Osteoblast (primary cell): Measurements from ENCODE around the gene CFAP53. TPM values are rescaled to one million over a fixed set of nuclear protein-coding genes. Genes with fewer than 3 reads are reported as not detected.

Experiments used
- DNase-seq: peaks from one replicate; pipeline ENCODE4 v3.0.0; 2011; ENCODE audit warnings: low spot score, mixed read lengths; ENCODE audit not compliant: insufficient read length; ENCODE audit errors: missing footprints
- H2AFZ ChIP-seq: 2 replicates; pipeline ENCODE4 v1.6.0; 2011; ENCODE audit warnings: mild to moderate bottlenecking, low read length
- H3K27ac ChIP-seq: 2 replicates; pipeline ENCODE4 v1.5.1; 2011; ENCODE audit warnings: mild to moderate bottlenecking, low read depth, low read length, moderate library complexity
- H3K27me3 ChIP-seq: 2 replicates; pipeline ENCODE4 v1.6.0; 2012; ENCODE audit warnings: mild to moderate bottlenecking, control low read depth, inconsistent platforms, low read length, moderate library complexity; ENCODE audit not compliant: insufficient read depth
- H3K36me3 ChIP-seq: 2 replicates; pipeline ENCODE4 v1.5.1; 2011; ENCODE audit warnings: mild to moderate bottlenecking, low read length, control low read depth, moderate library complexity; ENCODE audit not compliant: insufficient read depth
- H3K4me1 ChIP-seq: 2 replicates; pipeline ENCODE4 v1.5.1; 2011; ENCODE audit warnings: mild to moderate bottlenecking, low read length, control low read depth, moderate library complexity; ENCODE audit not compliant: insufficient read depth
- H3K4me2 ChIP-seq: 2 replicates; pipeline ENCODE4 v1.6.0; 2011; ENCODE audit warnings: mild to moderate bottlenecking, low read length; ENCODE audit not compliant: insufficient read depth
- H3K4me3 ChIP-seq: fragments of 200-600 bp; sonication (generic); 3 replicates; pipeline ENCODE4 v1.5.1; 2012; ENCODE audit warnings: mild to moderate bottlenecking, low read length, inconsistent platforms; ENCODE audit not compliant: insufficient read depth
- H3K79me2 ChIP-seq: 2 replicates; pipeline ENCODE4 v1.6.0; 2012; ENCODE audit warnings: mild to moderate bottlenecking, low read length, control low read depth, inconsistent platforms; ENCODE audit not compliant: insufficient read depth
- H3K9me3 ChIP-seq: 2 replicates; pipeline ENCODE4 v1.5.1; 2011; ENCODE audit warnings: low read depth, low read length, control low read depth
- H4K20me1 ChIP-seq: 2 replicates; pipeline ENCODE4 v1.6.0; 2012; ENCODE audit warnings: mild to moderate bottlenecking, low read length, control low read depth; ENCODE audit not compliant: insufficient read depth
- CTCF ChIP-seq: IDR thresholded peaks from 2 replicates; pipeline ENCODE4 v1.5.1; 2011; ENCODE audit warnings: mild to moderate bottlenecking, low read depth, low read length, moderate library complexity; ENCODE audit errors: extremely low read depth
- total RNA-seq: library from RNA; depleted of rRNA; stranded (reverse); fragments of >200 nt; gene quantifications from 2 replicates; pipeline ENCODE4 v1.2.3, GENCODE V29; 2012

The CFAP53 gene
- total RNA-seq, 1 donor, result 0.36 TPM

- Histone ChIP-seq H3K27me3 (peaks cover 23% of the 10 kb centered on the region), H3K79me2 (no peaks in the 10 kb centered on the region), H3K36me3 (no peaks in the 10 kb centered on the region), H3K4me3 (no peak overlapping the region), H2AFZ (no peak overlapping the region), H3K27ac (no peak overlapping the region), H4K20me1 (no peaks in the 10 kb centered on the region), H3K9me3 (no peaks in the 10 kb centered on the region), H3K4me2 (no peak overlapping the region), H3K4me1 (no peaks in the 10 kb centered on the region)
- no peak for TF ChIP-seq CTCF
- no peak for DNase-seq
Measured at GRCh38 chr18:50189160-50189559, 77.1 kb downstream of the CFAP53 start.

DNA sequence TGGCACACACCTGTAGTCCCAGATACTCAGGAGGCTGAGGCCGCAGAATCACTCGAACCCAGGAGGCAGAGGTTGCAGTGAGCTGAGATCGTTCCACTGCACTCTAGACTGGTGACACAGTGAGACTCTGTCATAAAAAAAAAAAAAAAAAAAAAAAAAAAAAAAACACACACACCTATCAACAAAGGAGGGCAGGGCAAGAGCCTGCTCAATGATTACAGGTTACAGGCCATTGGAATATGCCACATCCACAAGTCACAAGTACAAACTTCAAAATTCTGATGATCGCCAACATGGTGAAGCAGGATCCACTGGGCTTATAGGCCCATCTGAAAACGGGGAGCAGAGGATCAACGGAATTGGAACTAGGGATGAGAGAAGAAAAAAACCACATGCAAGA lies 77.6 kb downstream of the CFAP53 start:
- H3K27ac ChIP-seq, result no peak overlapping the region
- H3K79me2 ChIP-seq, result no peaks in the 10 kb centered on the region
- H4K20me1 ChIP-seq, result no peaks in the 10 kb centered on the region
- no peaks in the 10 kb centered on the region for H3K36me3 ChIP-seq
- H3K27me3 ChIP-seq, result peaks cover 18% of the 10 kb centered on the region
- no peak overlapping the region for H3K4me3 ChIP-seq
- DNase-seq, result no peak
- H3K4me1 ChIP-seq, result no peaks in the 10 kb centered on the region
- H3K9me3 ChIP-seq, result no peaks in the 10 kb centered on the region
- H2AFZ ChIP-seq, result no peak overlapping the region
- no peak overlapping the region for H3K4me2 ChIP-seq
- TF ChIP-seq CTCF, result no peak

DNA sequence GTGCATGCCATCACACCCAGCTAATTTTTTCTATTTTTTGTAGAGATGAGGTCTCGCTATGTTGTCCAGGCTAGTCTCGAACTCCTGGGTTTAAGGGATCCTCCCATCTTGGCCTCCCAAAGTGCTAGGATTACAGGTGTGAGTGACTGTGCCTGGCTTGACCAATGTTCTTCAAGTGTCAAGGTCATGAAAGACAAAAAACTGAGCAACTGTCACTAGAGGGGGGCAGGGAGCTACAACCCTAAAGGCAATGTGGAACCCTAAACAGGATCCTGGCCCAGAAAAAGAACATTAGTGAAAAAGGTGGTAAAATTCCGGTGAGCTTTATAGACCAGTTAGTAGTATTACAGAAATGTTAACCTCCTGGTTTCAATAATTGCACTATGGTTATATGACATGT lies 78.6 kb downstream of the CFAP53 start:
- Histone ChIP-seq H3K79me2 (no peaks in the 10 kb centered on the region), H3K9me3 (no peaks in the 10 kb centered on the region), H4K20me1 (no peaks in the 10 kb centered on the region), H3K36me3 (no peaks in the 10 kb centered on the region), H2AFZ (no peak overlapping the region), H3K4me1 (no peaks in the 10 kb centered on the region), H3K4me2 (no peak overlapping the region), H3K27me3 (peaks cover 9% of the 10 kb centered on the region), H3K27ac (no peak overlapping the region), H3K4me3 (no peak overlapping the region)
- no peak for DNase-seq
- TF ChIP-seq CTCF, result no peak

- Histone ChIP-seq H3K4me2 (no peak overlapping the region), H3K9me3 (no peaks in the 10 kb centered on the region), H3K4me3 (no peak overlapping the region), H3K27me3 (no peaks in the 10 kb centered on the region), H3K79me2 (no peaks in the 10 kb centered on the region), H3K4me1 (no peaks in the 10 kb centered on the region), H3K27ac (no peak overlapping the region), H2AFZ (no peak overlapping the region), H4K20me1 (no peaks in the 10 kb centered on the region), H3K36me3 (no peaks in the 10 kb centered on the region)
- DNase-seq, result no peak
- TF ChIP-seq CTCF, result no peak
Measured at GRCh38 chr18:50186385-50186784, 79.9 kb downstream of the CFAP53 start.
